HCT116 (cell line): ENCODE measurements around the gene HDGFL3. TPM values are rescaled to one million over a fixed set of nuclear protein-coding genes. Genes with fewer than 3 reads are reported as not detected.

Experiments
- ATAC-seq: fragments of 200-7000 bp; cut with Tn5 transposase; 2 replicates; pipeline ENCODE4 v1.9.1; 2020; ENCODE audit warnings: mild to moderate bottlenecking, moderate library complexity
- BruUV-seq: library from RNA; stranded (reverse); fragments of 400-500 nt; replicated peaks from 2 replicates; lab custom pipeline; 2021; lab: Mats Ljungman, UMichigan
- CTCF ChIA-PET: fragments of 300-600 bp; sonication (Branson Sonifier 250); formaldehyde crosslinking; loops from one replicate; lab custom pipeline; 2021; ENCODE audit warnings: antibody characterized with exemption; lab: Charles Lee
- POLR2A ChIA-PET: fragments of 300-600, 350-600 bp; sonication (Branson Sonifier 250); formaldehyde crosslinking; loops from one replicate; lab custom pipeline; 2021; ENCODE audit warnings: antibody characterized with exemption; lab: Charles Lee
- RAD21 ChIA-PET, 2 experiments: fragments of 300-600 bp; sonication (Branson Sonifier 250); formaldehyde crosslinking; loops; one replicate each; lab custom pipeline; 2023; ENCODE audit warnings: low total read pairs in 2 of 2; ENCODE audit not compliant: uncharacterized antibody in 2 of 2, unreplicated experiment in 2 of 2, low non-redundant PET in 1 of 2; lab: Charles Lee
- DNase-seq: peaks from one replicate; pipeline ENCODE4 v3.0.0-alpha.2; 2010; ENCODE audit warnings: low read depth, low spot score
- H2AFZ ChIP-seq: fragments of 200-600 bp; shearing (Covaris generic), sonication (generic); 2 replicates; pipeline ENCODE4 v1.6.1; 2017; ENCODE audit warnings: low read depth, mixed run types, mixed read lengths, antibody characterized with exemption, low read length; ENCODE audit not compliant: poor library complexity, severe bottlenecking
- H3K27ac ChIP-seq: 2 replicates; pipeline ENCODE4 v1.5.1; 2012; ENCODE audit warnings: low read depth, low read length
- H3K27me3 ChIP-seq: fragments of 200-600 bp; sonication (generic); 2 replicates; pipeline ENCODE4 v1.6.1; 2016; ENCODE audit warnings: mixed run types, low read length, mixed read lengths; ENCODE audit not compliant: insufficient read depth
- H3K36me3 ChIP-seq, 2 experiments: fragments of 200-500 bp in 1 of 2; fragments of 200-600 bp in 1 of 2; sonication (Bioruptor generic) in 1 of 2; sonication (generic) in 1 of 2; 2 replicates each; pipeline versions ENCODE4 v1.5.1 to v1.6.1; 2014 to 2016; ENCODE audit warnings: low read length in 2 of 2, inconsistent platforms in 1 of 2, mixed read lengths in 1 of 2, mixed run types in 1 of 2; ENCODE audit not compliant: insufficient read depth in 2 of 2, control insufficient read depth in 1 of 2
- H3K4me1 ChIP-seq, 2 experiments: fragments of 200-600 bp in 1 of 2; sonication (generic) in 1 of 2; 2 replicates each; pipeline versions ENCODE4 v1.5.1 to v1.6.1; 2012 to 2017; ENCODE audit warnings: low read length in 2 of 2, inconsistent platforms in 1 of 2, mild to moderate bottlenecking in 1 of 2, mixed read lengths in 1 of 2, mixed run types in 1 of 2, moderate library complexity in 1 of 2; ENCODE audit not compliant: insufficient read depth in 2 of 2, control insufficient read depth in 1 of 2
- H3K4me2 ChIP-seq: fragments of 200-600 bp; sonication (generic); 2 replicates; pipeline ENCODE4 v1.6.1; 2017; ENCODE audit warnings: mixed run types, low read length, mixed read lengths
- H3K4me3 ChIP-seq, 2 experiments: fragments of 200-600 bp in 1 of 2; sonication (generic) in 1 of 2; replicated peaks in 1 of 2; 2 replicates each; pipeline ENCODE4 v1.5.1; 2011 to 2016; ENCODE audit warnings: low read length in 2 of 2, control low read depth in 1 of 2, low read depth in 1 of 2, mild to moderate bottlenecking in 1 of 2, mixed read lengths in 1 of 2, mixed run types in 1 of 2
- H3K79me2 ChIP-seq: fragments of 200-600 bp; sonication (generic); 2 replicates; pipeline ENCODE4 v1.6.1; 2017; ENCODE audit warnings: mild to moderate bottlenecking, mixed run types, low read length, moderate library complexity, mixed read lengths; ENCODE audit not compliant: insufficient read depth
- H3K9ac ChIP-seq: fragments of 200-600 bp; sonication (generic); 2 replicates; pipeline ENCODE4 v1.6.1; 2016; ENCODE audit warnings: low read length, mixed read lengths
- H3K9me2 ChIP-seq: fragments of 200-600 bp; sonication (generic), shearing (Covaris generic); 2 replicates; pipeline ENCODE4 v1.6.1; 2017; ENCODE audit warnings: mixed run types, mild to moderate bottlenecking, moderate library complexity; ENCODE audit not compliant: insufficient read depth
- H3K9me3 ChIP-seq, 2 experiments: fragments of 200-500 bp in 1 of 2; fragments of 200-600 bp in 1 of 2; sonication (Bioruptor generic) in 1 of 2; sonication (generic) in 1 of 2; 2 replicates each; pipeline ENCODE4 v1.6.1; 2014 to 2017; ENCODE audit warnings: low read length in 2 of 2, mixed read lengths in 2 of 2, inconsistent platforms in 1 of 2, low read depth in 1 of 2, mild to moderate bottlenecking in 1 of 2, mixed run types in 1 of 2, moderate library complexity in 1 of 2; ENCODE audit not compliant: control insufficient read depth in 1 of 2, insufficient read depth in 1 of 2
- H4K20me1 ChIP-seq: fragments of 200-600 bp; sonication (generic), shearing (Covaris generic); 2 replicates; pipeline ENCODE4 v1.6.1; 2017; ENCODE audit warnings: mixed run types, mild to moderate bottlenecking, moderate library complexity; ENCODE audit not compliant: insufficient read depth
- CBX3 ChIP-seq: IDR thresholded peaks from 2 replicates; pipeline ENCODE4 v1.6.1; 2012; ENCODE audit warnings: low read depth
- ELF1 ChIP-seq: IDR thresholded peaks from 2 replicates; pipeline ENCODE4 v1.6.1; 2012; ENCODE audit warnings: low read depth, borderline replicate concordance
- POLR2A ChIP-seq: IDR thresholded peaks from 2 replicates; pipeline ENCODE4 v1.7.0; 2011; ENCODE audit warnings: borderline replicate concordance; ENCODE audit not compliant: insufficient read depth, insufficient read length; ENCODE audit errors: extremely low read depth
- POLR2AphosphoS5 ChIP-seq: IDR thresholded peaks from 2 replicates; pipeline ENCODE4 v1.6.1; 2011; ENCODE audit warnings: mild to moderate bottlenecking, low read depth, low read length, moderate library complexity
- SRF ChIP-seq: IDR thresholded peaks from 2 replicates; pipeline ENCODE4 v1.6.1; 2012; ENCODE audit warnings: low read depth
- intact Hi-C: fragments of 100-400 bp; cut with micrococcal nuclease; formaldehyde crosslinking; loops from 2 replicates; pipeline ENCODE4 v1.10.0; 2022
- total RNA-seq: library from RNA; stranded (reverse); gene quantifications from one replicate; pipeline ENCODE4 v1.2.1, GENCODE V29; 2021; ENCODE audit not compliant: unreplicated experiment
- TF ChIP-seq, protein P1 (sequence below): IDR thresholded peaks from 2 replicates; pipeline ENCODE4 v1.6.1; 2012; ENCODE audit warnings: low read depth

Gene HDGFL3
- total RNA-seq, 1 experiment from 2014 or later: 0.64 TPM

DNA sequence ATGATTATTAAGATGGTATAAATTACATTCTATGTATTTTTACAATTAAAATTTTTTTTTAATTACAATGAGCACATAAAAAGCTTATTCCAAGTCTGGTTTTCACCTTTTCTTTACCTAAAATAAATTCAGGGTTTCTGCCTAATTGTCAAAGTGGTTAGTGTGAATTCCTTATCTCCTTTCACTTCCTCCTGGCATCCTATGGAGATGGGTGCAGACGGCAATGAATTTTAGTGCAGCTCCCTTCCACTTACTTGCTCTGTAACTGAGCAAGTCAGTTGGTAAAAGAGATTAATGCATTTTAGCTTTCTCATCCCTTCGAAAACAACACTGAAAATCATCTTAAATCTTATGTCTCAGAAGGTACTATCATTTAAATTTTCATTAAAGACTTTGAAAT is 13.1 kb downstream of the HDGFL3 start:
- no peak for ATAC-seq
- BruUV-seq: no TSS peak
- no peak overlapping the region for H3K27ac ChIP-seq
- H3K4me3 ChIP-seq: no peak overlapping the region
- intact Hi-C loops: no loop called here
- CTCF ChIA-PET: no interaction called here
- H3K4me2 ChIP-seq: no peak overlapping the region
- TF ChIP-seq POLR2A (no peak), CBX3 (no peak)
- TF ChIP-seq, protein P1, sequence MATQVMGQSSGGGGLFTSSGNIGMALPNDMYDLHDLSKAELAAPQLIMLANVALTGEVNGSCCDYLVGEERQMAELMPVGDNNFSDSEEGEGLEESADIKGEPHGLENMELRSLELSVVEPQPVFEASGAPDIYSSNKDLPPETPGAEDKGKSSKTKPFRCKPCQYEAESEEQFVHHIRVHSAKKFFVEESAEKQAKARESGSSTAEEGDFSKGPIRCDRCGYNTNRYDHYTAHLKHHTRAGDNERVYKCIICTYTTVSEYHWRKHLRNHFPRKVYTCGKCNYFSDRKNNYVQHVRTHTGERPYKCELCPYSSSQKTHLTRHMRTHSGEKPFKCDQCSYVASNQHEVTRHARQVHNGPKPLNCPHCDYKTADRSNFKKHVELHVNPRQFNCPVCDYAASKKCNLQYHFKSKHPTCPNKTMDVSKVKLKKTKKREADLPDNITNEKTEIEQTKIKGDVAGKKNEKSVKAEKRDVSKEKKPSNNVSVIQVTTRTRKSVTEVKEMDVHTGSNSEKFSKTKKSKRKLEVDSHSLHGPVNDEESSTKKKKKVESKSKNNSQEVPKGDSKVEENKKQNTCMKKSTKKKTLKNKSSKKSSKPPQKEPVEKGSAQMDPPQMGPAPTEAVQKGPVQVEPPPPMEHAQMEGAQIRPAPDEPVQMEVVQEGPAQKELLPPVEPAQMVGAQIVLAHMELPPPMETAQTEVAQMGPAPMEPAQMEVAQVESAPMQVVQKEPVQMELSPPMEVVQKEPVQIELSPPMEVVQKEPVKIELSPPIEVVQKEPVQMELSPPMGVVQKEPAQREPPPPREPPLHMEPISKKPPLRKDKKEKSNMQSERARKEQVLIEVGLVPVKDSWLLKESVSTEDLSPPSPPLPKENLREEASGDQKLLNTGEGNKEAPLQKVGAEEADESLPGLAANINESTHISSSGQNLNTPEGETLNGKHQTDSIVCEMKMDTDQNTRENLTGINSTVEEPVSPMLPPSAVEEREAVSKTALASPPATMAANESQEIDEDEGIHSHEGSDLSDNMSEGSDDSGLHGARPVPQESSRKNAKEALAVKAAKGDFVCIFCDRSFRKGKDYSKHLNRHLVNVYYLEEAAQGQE: no peak
- TF ChIP-seq, all 23 proteins: peak for 0
- ChIA-PET RAD21 (no interaction called here), POLR2A (no interaction called here)
- Histone ChIP-seq H3K36me3 (no peaks in the 10 kb centered on the region), H3K9ac (no peak overlapping the region), H3K4me1 (no peaks in the 10 kb centered on the region), H2AFZ (no peak overlapping the region), H3K9me3 (no peaks in the 10 kb centered on the region), H3K9me2 (no peaks in the 10 kb centered on the region), H3K27me3 (no peaks in the 10 kb centered on the region), H4K20me1 (no peaks in the 10 kb centered on the region), H3K79me2 (no peaks in the 10 kb centered on the region)
- DNase-seq: no peak

DNA sequence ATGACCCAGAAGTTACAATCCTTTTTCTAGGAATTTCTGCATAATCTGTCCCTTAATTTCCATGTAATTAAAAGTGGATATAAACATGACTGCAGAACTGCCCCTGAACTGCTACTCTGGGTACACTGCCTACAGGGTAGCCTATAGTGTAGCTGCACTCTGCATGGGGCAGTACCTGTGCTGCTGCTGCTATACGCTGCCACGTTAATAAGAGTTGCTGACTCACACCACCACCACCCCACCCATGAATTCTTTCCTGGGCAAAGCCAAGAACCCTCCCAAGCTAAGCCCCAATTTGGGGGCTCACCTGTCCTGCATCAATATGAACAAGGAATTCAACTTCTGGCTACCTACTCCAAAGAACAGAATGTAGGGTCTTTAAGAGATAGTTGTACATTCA is 13.9 kb downstream of the HDGFL3 start:
- no peak overlapping the region for H3K4me2 ChIP-seq
- no peak overlapping the region for H2AFZ ChIP-seq
- no peak for TF ChIP-seq ELF1
- TF ChIP-seq SRF: no peak
- TF ChIP-seq POLR2AphosphoS5: no peak
- no peak overlapping the region for H3K9ac ChIP-seq
- no peaks in the 10 kb centered on the region for H3K4me1 ChIP-seq
- H3K9me3 ChIP-seq: no peaks in the 10 kb centered on the region
- no peaks in the 10 kb centered on the region for H4K20me1 ChIP-seq
- ATAC-seq (no peak), DNase-seq (no peak)
- H3K4me3 ChIP-seq: no peak overlapping the region
- ChIA-PET CTCF (no interaction called here), POLR2A (no interaction called here), RAD21 (no interaction called here)
- intact Hi-C loops: no loop called here
- no TSS peak for BruUV-seq
- H3K27me3 ChIP-seq: no peaks in the 10 kb centered on the region
- H3K9me2 ChIP-seq: no peaks in the 10 kb centered on the region
- no peaks in the 10 kb centered on the region for H3K36me3 ChIP-seq
- no peaks in the 10 kb centered on the region for H3K79me2 ChIP-seq
- no peak overlapping the region for H3K27ac ChIP-seq
